Testis (tissue), 3 donors: Measurements from ENCODE around the gene ARL10. TPM values are rescaled to one million over a fixed set of nuclear protein-coding genes. Genes with fewer than 3 reads are reported as not detected.
A peak's percentile ranks its signal among the peaks of the same experiment; 100 is the strongest.

Source experiments
- DNase-seq: peaks from one replicate; pipeline ENCODE4 v3.0.0-alpha.2; 2019
- H3K27ac ChIP-seq, 2 donors: fragments of 200-600 bp; sonication (generic); one replicate each; pipeline ENCODE4 v1.5.1; 2019
- H3K27me3 ChIP-seq: fragments of 200-600 bp; sonication (generic); one replicate; pipeline ENCODE4 v1.5.1; 2019
- H3K36me3 ChIP-seq: fragments of 200-600 bp; sonication (generic); one replicate; pipeline ENCODE4 v1.5.1; 2017; ENCODE audit warnings: low read depth; ENCODE audit errors: missing control alignments
- H3K4me1 ChIP-seq: fragments of 200-600 bp; sonication (generic); one replicate; pipeline ENCODE4 v1.5.1; 2019
- H3K4me3 ChIP-seq, 2 donors: fragments of 200-600 bp; sonication (generic); one replicate each; pipeline ENCODE4 v1.5.1; 2017 to 2019
- H3K9me3 ChIP-seq: fragments of 200-600 bp; sonication (generic); one replicate; pipeline ENCODE4 v1.5.1; 2017
- POLR2A ChIP-seq: fragments of 450-650 bp; IDR thresholded peaks from one replicate; pipeline ENCODE4 v1.6.1; 2017; ENCODE audit warnings: antibody characterized with exemption, mild to moderate bottlenecking, moderate library complexity
- WGBS, 2 donors: methylation state at CpG; one replicate each; pipeline ENCODE4 v1.1.5; 2018; 5-methylcytosine and 5-hydroxymethylcytosine counted together
- intact Hi-C: fragments of 100-400 bp; cut with DNase I; formaldehyde crosslinking; loops from one replicate; pipeline ENCODE4 v1.15.1; 2023; ENCODE audit warnings: low total_unique reads
- polyA plus RNA-seq: library from polyadenylated mRNA; stranded (reverse); fragments of 350-450 nt; fragmentation: Illumina TruSeq; extraction: RNeasy Lipid Tissue Mini Kit (QIAGEN cat#74804); gene quantifications from one replicate; pipeline ENCODE4 v1.2.3, GENCODE V29; 2014; ENCODE audit warnings: low read depth, low replicate concordance; ENCODE audit not compliant: insufficient read depth
- total RNA-seq, 2 donors: library from RNA; depleted of rRNA; stranded (reverse); fragments of >200 nt; gene quantifications; one replicate each; pipeline ENCODE4 v1.2.3, GENCODE V29; 2016
- TF ChIP-seq, protein P1 (sequence below), 3 experiments: fragments of 450-650 bp in 2 of 3; fragments of 200-600 bp in 1 of 3; sonication (generic) in 1 of 3; IDR thresholded peaks; one replicate each; pipeline ENCODE4 v1.5.1; 2016 to 2019; ENCODE audit warnings: antibody characterized with exemption in 3 of 3, mild to moderate bottlenecking in 2 of 3, moderate library complexity in 1 of 3

ARL10 gene
- total and polyA plus RNA-seq, 3 donors from 2014 or later = 5.8 to 8.9 (median 8.3) TPM

DNA sequence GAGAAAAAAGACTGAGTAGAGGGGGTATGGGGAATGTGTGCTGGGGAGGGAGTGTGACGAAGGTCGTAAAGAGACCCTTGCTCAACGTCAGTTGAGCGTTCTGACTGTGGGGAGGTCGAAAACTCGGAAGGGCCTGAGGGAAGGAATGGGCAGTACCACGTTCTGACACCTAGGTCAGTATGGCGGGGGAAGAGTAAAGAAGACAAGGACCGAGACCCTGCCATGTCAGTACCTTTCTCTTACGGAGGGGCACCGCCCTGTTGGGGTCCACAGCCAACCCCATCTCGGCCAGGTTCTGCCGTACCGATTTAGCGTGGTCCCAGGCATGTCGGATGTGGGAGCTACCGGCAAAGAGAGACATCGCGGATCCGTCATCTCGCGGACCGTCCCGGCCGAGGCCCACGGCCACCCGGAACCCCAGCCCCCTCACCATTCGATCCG lies 22.7 kb downstream of the ARL10 start:
- peak overlapping the region; percentile 73 to 74 for H3K4me3 ChIP-seq
- no peak for TF ChIP-seq POLR2A
- TF ChIP-seq, protein P1, sequence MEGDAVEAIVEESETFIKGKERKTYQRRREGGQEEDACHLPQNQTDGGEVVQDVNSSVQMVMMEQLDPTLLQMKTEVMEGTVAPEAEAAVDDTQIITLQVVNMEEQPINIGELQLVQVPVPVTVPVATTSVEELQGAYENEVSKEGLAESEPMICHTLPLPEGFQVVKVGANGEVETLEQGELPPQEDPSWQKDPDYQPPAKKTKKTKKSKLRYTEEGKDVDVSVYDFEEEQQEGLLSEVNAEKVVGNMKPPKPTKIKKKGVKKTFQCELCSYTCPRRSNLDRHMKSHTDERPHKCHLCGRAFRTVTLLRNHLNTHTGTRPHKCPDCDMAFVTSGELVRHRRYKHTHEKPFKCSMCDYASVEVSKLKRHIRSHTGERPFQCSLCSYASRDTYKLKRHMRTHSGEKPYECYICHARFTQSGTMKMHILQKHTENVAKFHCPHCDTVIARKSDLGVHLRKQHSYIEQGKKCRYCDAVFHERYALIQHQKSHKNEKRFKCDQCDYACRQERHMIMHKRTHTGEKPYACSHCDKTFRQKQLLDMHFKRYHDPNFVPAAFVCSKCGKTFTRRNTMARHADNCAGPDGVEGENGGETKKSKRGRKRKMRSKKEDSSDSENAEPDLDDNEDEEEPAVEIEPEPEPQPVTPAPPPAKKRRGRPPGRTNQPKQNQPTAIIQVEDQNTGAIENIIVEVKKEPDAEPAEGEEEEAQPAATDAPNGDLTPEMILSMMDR (IDR thresholded peaks at IDR 0.05) = peak in 1 of 3 experiments; percentile 19
- no peak for DNase-seq
- H3K27ac ChIP-seq = peak overlapping the region; percentile 89 to 96
- H3K36me3 ChIP-seq = no peaks in the 10 kb centered on the region
- intact Hi-C loops = no loop called here
- WGBS, 2 donors = 0% methylated on average over 11 to 29 of the region's 29 CpGs
- no peaks in the 10 kb centered on the region for H3K9me3 ChIP-seq
- H3K4me1 ChIP-seq = peaks cover 13% of the 10 kb centered on the region
- H3K27me3 ChIP-seq = no peaks in the 10 kb centered on the region

DNA sequence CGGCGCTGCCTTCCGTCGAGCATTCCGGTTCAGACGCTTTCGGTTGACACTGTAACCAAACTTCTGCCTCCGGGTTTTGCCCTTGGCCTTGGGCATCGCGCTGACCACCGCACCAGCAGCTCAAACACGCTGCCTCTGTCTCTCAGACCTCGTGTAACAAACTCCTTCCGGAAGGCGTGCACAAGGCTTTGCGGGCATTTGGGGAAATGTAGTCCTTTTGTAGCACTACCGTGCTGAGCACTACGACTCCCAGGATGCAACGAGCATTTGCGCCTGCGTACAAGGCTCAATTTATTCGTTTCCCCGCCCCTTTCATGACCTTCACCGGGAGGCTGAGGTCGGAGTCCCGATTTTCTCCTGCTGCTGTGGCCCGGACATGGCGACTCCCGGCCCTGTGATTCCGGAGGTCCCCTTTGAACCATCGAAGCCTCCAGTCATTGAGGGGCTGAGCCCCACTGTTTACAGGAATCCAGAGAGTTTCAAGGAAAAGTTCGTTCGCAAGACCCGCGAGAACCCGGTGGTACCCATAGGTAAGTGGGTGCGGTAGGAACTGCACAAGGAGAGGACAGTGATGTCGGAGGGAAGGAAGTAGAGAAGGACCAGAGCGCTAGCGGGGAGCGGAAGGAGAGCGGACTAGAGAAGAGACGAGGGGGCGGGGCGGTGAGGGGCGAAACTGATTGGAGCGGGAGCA lies 23.3 kb downstream of the ARL10 start, which contains the start of the genes HIGD2A and NOP16:
Gene HIGD2A, plus strand, starts transcription at position 308 of the 691 bp plus-strand sequence. Its CDS starts 69 bp downstream, at position 377.
Gene NOP16, minus strand, starts transcription at position 155 of the 691 bp plus-strand sequence. Its CDS starts 59 bp downstream, at position 96.
- intact Hi-C loops = no loop called here

DNA sequence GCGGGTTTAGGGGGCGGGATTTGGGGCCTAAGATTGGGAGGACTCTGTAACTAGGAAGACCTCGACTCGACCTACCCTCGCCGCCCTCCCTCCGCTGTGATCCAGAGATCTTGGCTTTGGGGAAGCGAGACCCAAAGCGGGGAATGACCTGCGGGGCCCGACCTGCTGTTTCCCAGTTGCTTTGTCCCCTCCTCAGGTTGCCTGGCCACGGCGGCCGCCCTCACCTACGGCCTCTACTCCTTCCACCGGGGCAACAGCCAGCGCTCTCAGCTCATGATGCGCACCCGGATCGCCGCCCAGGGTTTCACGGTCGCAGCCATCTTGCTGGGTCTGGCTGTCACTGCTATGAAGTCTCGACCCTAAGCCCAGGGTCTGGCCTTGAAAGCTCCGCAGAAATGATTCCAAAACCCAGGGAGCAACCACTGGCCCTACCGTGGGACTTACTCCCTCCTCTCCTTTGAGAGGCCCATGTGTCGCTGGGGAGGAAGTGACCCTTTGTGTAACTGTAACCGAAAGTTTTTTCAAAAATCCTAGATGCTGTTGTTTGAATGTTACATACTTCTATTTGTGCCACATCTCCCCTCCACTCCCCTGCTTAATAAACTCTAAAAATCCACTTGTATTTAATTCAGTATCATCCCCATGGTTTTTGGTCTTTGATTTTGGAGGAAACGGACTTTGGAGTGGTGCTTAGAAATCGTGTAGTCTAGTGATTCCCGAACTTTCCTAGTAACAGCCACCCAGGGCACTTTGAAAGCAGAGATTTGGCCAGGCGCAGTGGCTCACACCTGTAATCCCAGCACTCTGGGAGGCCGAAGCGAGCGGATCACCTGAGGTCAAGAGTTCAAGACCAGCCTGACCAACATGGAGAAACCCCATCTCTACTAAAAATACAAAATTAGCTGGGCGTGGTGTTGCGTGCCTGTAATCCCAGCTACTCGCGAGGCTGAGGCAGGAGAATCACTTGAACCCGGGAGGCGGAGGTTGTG lies 24.1 kb downstream of the ARL10 start:
- intact Hi-C loops = no loop called here
- no peak for TF ChIP-seq POLR2A
- TF ChIP-seq, protein P1 (IDR thresholded peaks at IDR 0.05) = no peak
- Histone ChIP-seq H3K4me1 (peaks cover 13% of the 10 kb centered on the region), H3K9me3 (no peaks in the 10 kb centered on the region), H3K27ac (peak overlapping the region; percentile 89 to 96), H3K4me3 (peak overlapping the region; percentile 73 to 74), H3K36me3 (no peaks in the 10 kb centered on the region), H3K27me3 (no peaks in the 10 kb centered on the region)
- WGBS, 2 donors = 20 to 25% methylated on average over 40 to 41 of the region's 41 CpGs
- DNase-seq = no peak

More for the DNA sequence above, 23.3 kb downstream of the ARL10 start, which contains the start of the genes HIGD2A and NOP16:
- H3K36me3 ChIP-seq = no peaks in the 10 kb centered on the region
- peaks cover 13% of the 10 kb centered on the region for H3K4me1 ChIP-seq
- DNase-seq = peak; percentile 99
- no peaks in the 10 kb centered on the region for H3K27me3 ChIP-seq
- H3K4me3 ChIP-seq = peak within 1 kb of the TSS; percentile 73 to 74
- 0 to 1% methylated on average over 28 to 47 of the region's 47 CpGs for WGBS, 2 donors
- no peak for TF ChIP-seq POLR2A
- TF ChIP-seq, protein P1 (IDR thresholded peaks at IDR 0.05) = peak in 1 of 3 experiments; percentile 31
- peak within 1 kb of the TSS; percentile 89 to 96 for H3K27ac ChIP-seq
- H3K9me3 ChIP-seq = no peaks in the 10 kb centered on the region

DNA sequence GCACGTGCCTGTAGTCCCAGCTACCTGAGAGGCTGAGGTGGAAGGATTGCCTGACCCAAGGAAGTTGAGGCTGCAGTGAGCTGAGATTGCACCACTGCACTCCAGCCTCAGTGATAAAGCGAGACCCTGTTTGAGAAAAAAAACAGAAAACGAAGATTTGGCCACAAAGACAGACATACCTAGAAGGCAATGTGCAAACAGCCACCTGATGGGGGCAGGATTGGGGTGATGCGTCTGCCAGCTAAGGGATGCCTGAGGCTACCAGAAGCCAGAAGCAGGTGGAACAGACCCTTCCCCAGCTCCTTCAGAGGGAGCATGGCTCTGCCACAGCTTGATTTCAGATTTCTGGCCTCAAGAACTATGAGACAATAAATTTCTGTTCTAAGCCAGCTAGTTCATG lies 26.2 kb downstream of the ARL10 start:
- no peak overlapping the region for H3K4me3 ChIP-seq
- WGBS, 2 donors = 93 to 94% methylated on average over 4 of the region's 4 CpGs
- no peak overlapping the region for H3K27ac ChIP-seq
- TF ChIP-seq, protein P1 (IDR thresholded peaks at IDR 0.05) = no peak
- no peak for TF ChIP-seq POLR2A
- intact Hi-C loops = no loop called here
- no peak for DNase-seq
- no peaks in the 10 kb centered on the region for H3K9me3 ChIP-seq
- no peaks in the 10 kb centered on the region for H3K36me3 ChIP-seq
- H3K4me1 ChIP-seq = peaks cover 30% of the 10 kb centered on the region
- H3K27me3 ChIP-seq = no peaks in the 10 kb centered on the region
